ENCODE data around the gene NKAIN4. TPM values are rescaled to one million over a fixed set of nuclear protein-coding genes. Genes with fewer than 3 reads are reported as not detected.

NKAIN4 gene
- total and polyA plus RNA-seq, 2 donors from 2014 or later: 29.7 to 107 TPM

GRCh38 chr20:63286781-63287696 lies 32.8 kb upstream of the NKAIN4 start:
- no peak overlapping the region for H3K27ac ChIP-seq (ENCODE audit: low read depth in 2 of 2, low read length in 2 of 2)
- no peak overlapping the region for H3K4me3 ChIP-seq (ENCODE audit: low read length in 3 of 3)
- no peaks in the 10 kb centered on the region for H3K9me3 ChIP-seq (ENCODE audit: control insufficient read depth in 2 of 3, insufficient read depth in 1 of 3, low read length in 3 of 3)
- TF ChIP-seq CTCF (IDR thresholded peaks at IDR 0.05; ENCODE audit: borderline replicate concordance, extremely low read depth, insufficient read depth): no peak
- FAIRE-seq (no peak), DNase-seq (peak in 1 of 5 donors; percentile 53)
- H3K9ac ChIP-seq (ENCODE audit: low read length in 3 of 3): no peak overlapping the region
- no peaks in the 10 kb centered on the region for H3K27me3 ChIP-seq (ENCODE audit: control insufficient read depth, insufficient read depth, low read length)
- intact Hi-C loops (cut with DNase I): no loop called here
- H3K36me3 ChIP-seq (ENCODE audit: control insufficient read depth in 2 of 3, insufficient read depth in 3 of 3, low read length in 3 of 3): no peaks in the 10 kb centered on the region
- peaks cover 0 to 3% (median 0%) of the 10 kb centered on the region in 3 donors for H3K4me1 ChIP-seq (ENCODE audit: control insufficient read depth in 2 of 3, insufficient read depth in 2 of 3, low read depth in 1 of 3, low read length in 3 of 3)

GRCh38 chr20:63285636-63286615 lies 31.7 kb upstream of the NKAIN4 start:
- DNase-seq (peak in 1 of 5 donors; percentile 63), FAIRE-seq (no peak)
- Histone ChIP-seq H3K27ac (ENCODE audit: low read depth in 2 of 2, low read length in 2 of 2) (no peak overlapping the region), H3K36me3 (ENCODE audit: control insufficient read depth in 2 of 3, insufficient read depth in 3 of 3, low read length in 3 of 3) (no peaks in the 10 kb centered on the region), H3K27me3 (ENCODE audit: control insufficient read depth, insufficient read depth, low read length) (no peaks in the 10 kb centered on the region), H3K4me3 (ENCODE audit: low read length in 3 of 3) (no peak overlapping the region), H3K9me3 (ENCODE audit: control insufficient read depth in 2 of 3, insufficient read depth in 1 of 3, low read length in 3 of 3) (no peaks in the 10 kb centered on the region), H3K9ac (ENCODE audit: low read length in 3 of 3) (no peak overlapping the region), H3K4me1 (ENCODE audit: control insufficient read depth in 2 of 3, insufficient read depth in 2 of 3, low read depth in 1 of 3, low read length in 3 of 3) (peaks cover 0 to under 1% (median 0%) of the 10 kb centered on the region in 3 donors)
- intact Hi-C loops (cut with DNase I): no loop called here
- TF ChIP-seq CTCF (IDR thresholded peaks at IDR 0.05; ENCODE audit: borderline replicate concordance, extremely low read depth, insufficient read depth): no peak

GRCh38 chr20:63284981-63285524 lies 30.8 kb upstream of the NKAIN4 start:
- intact Hi-C loops (cut with DNase I): no loop called here
- TF ChIP-seq CTCF (IDR thresholded peaks at IDR 0.05; ENCODE audit: borderline replicate concordance, extremely low read depth, insufficient read depth): no peak
- FAIRE-seq (no peak), DNase-seq (no peak)
- Histone ChIP-seq H3K27me3 (ENCODE audit: control insufficient read depth, insufficient read depth, low read length) (no peaks in the 10 kb centered on the region), H3K27ac (ENCODE audit: low read depth in 2 of 2, low read length in 2 of 2) (no peak overlapping the region), H3K9ac (ENCODE audit: low read length in 3 of 3) (no peak overlapping the region), H3K9me3 (ENCODE audit: control insufficient read depth in 2 of 3, insufficient read depth in 1 of 3, low read length in 3 of 3) (no peaks in the 10 kb centered on the region), H3K36me3 (ENCODE audit: control insufficient read depth in 2 of 3, insufficient read depth in 3 of 3, low read length in 3 of 3) (peaks cover 0 to 5% (median 0%) of the 10 kb centered on the region in 3 donors), H3K4me1 (ENCODE audit: control insufficient read depth in 2 of 3, insufficient read depth in 2 of 3, low read depth in 1 of 3, low read length in 3 of 3) (no peaks in the 10 kb centered on the region), H3K4me3 (ENCODE audit: low read length in 3 of 3) (no peak overlapping the region)

All from kidney (tissue), 14 donors.